Ascending aorta (tissue), 2 donors: ENCODE results near the gene ARHGEF7. TPM values are rescaled to one million over a fixed set of nuclear protein-coding genes. Genes with fewer than 3 reads are reported as not detected.

ENCODE experiments used
- DNase-seq, 2 donors: peaks; one replicate each; pipeline ENCODE4 v3.0.0-alpha.2; 2019; ENCODE audit warnings: low spot score in 2 of 2
- H3K27ac ChIP-seq, 2 donors: fragments of 200-600 bp; sonication (generic); one replicate each; pipeline ENCODE4 v1.5.1; 2016 to 2017; ENCODE audit warnings: mild to moderate bottlenecking in 1 of 2
- H3K27me3 ChIP-seq: fragments of 200-600 bp; sonication (generic); one replicate; pipeline ENCODE4 v1.5.1; 2017
- H3K36me3 ChIP-seq, 2 donors: fragments of 200-600 bp; sonication (generic); one replicate each; pipeline ENCODE4 v1.5.1; 2016
- H3K4me1 ChIP-seq, 2 donors: fragments of 200-600 bp; sonication (generic); one replicate each; pipeline ENCODE4 v1.5.1; 2016 to 2017; ENCODE audit warnings: mild to moderate bottlenecking in 1 of 2
- H3K4me3 ChIP-seq, 2 donors: fragments of 200-600 bp; sonication (generic); one replicate each; pipeline ENCODE4 v1.5.1; 2016 to 2017; ENCODE audit warnings: mild to moderate bottlenecking in 1 of 2
- H3K9me3 ChIP-seq, 2 donors: fragments of 200-600 bp; sonication (generic); one replicate each; pipeline ENCODE4 v1.5.1; 2016
- intact Hi-C: fragments of 100-400 bp; cut with DNase I; formaldehyde crosslinking; loops from one replicate; pipeline ENCODE4 v1.15.1; 2023
- total RNA-seq: library from RNA; depleted of rRNA; stranded (reverse); fragments of >200 nt; gene quantifications from one replicate; pipeline ENCODE4 v1.1.0, GENCODE V29; 2016
- TF ChIP-seq, protein P1 (sequence below), 3 experiments: fragments of 200-600 bp in 2 of 3; fragments of 450-650 bp in 1 of 3; sonication (generic) in 2 of 3; IDR thresholded peaks; one replicate each; pipeline ENCODE4 v1.5.1; 2016 to 2019; ENCODE audit warnings: antibody characterized with exemption in 3 of 3, mild to moderate bottlenecking in 1 of 3, moderate library complexity in 1 of 3

Gene ARHGEF7
- total RNA-seq, 1 donor from 2014 or later = 32.2 TPM

DNA sequence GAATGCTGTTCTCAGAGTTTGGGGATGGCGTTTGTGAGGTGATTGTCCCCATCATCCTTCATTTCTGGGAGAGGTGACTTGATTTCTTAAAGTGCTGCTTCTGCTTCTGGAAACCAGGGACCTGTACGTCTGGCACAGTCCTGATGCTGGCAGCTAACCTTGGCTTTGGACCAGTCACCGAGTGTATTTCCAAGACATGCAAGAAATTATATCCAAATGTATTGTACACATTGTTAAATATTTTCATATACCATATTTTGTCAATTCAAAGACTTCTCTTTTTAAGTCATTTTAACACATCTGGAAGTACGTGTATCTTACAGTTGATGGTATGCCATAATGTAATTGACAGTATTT is 97.4 kb downstream of the ARHGEF7 start:
- DNase-seq = no peak
- no peaks in the 10 kb centered on the region for H3K36me3 ChIP-seq
- TF ChIP-seq, protein P1, sequence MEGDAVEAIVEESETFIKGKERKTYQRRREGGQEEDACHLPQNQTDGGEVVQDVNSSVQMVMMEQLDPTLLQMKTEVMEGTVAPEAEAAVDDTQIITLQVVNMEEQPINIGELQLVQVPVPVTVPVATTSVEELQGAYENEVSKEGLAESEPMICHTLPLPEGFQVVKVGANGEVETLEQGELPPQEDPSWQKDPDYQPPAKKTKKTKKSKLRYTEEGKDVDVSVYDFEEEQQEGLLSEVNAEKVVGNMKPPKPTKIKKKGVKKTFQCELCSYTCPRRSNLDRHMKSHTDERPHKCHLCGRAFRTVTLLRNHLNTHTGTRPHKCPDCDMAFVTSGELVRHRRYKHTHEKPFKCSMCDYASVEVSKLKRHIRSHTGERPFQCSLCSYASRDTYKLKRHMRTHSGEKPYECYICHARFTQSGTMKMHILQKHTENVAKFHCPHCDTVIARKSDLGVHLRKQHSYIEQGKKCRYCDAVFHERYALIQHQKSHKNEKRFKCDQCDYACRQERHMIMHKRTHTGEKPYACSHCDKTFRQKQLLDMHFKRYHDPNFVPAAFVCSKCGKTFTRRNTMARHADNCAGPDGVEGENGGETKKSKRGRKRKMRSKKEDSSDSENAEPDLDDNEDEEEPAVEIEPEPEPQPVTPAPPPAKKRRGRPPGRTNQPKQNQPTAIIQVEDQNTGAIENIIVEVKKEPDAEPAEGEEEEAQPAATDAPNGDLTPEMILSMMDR (IDR thresholded peaks at IDR 0.05) = no peak
- peak overlapping the region; percentile 60 for H3K27ac ChIP-seq
- intact Hi-C loops = loop anchor here (5.0 to 10.0 kb wide), 2 partner anchors 295 to 498 kb away; partner anchors contain the start of genes ANKRD10 and ING1
- H3K27me3 ChIP-seq = no peaks in the 10 kb centered on the region
- H3K4me1 ChIP-seq = peaks cover 8 to 72% of the 10 kb centered on the region in 2 donors
- H3K4me3 ChIP-seq = no peak overlapping the region
- H3K9me3 ChIP-seq = no peaks in the 10 kb centered on the region

DNA sequence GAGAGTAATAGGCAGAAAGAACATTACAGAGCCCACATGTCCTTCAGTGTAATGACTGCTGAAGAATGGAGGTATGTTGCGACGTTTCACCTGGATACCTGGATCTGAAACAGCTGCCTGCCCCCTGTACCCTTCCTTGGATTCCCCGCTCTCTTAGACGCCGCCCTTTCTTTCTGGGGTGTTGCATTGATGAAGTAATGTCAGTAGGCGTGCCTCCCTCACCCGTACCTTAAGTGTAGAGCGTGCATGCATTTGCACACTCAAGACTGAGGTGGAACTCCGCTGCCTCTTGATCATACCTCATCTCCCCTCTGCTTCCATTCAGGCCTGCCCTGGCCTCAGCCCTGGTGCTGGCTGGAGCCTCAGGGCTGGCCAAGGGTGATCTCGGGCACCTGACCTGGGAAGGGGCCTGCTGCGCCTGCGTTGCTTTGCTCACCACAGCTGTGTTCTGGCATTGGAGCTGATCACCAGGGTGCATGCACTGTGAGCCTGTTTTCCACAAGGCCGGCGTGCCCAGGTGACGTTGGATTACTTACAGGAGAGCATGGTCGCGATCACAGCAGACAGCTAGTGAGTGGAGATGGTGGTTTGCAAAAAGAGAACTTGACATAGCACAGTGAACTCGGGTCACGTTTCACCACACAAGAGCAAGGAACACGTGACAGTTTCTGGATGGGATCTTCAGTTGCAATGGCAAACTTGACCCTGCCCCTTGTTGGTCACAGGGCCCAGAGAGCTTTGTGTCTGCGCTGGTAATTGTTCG is 99.0 kb downstream of the ARHGEF7 start:
- intact Hi-C loops = loop anchor here (5.0 to 10.0 kb wide), 2 partner anchors 297 to 499 kb away; partner anchors contain the start of genes ANKRD10 and ING1
- Histone ChIP-seq H3K27me3 (no peaks in the 10 kb centered on the region), H3K4me1 (peaks cover 12 to 75% of the 10 kb centered on the region in 2 donors), H3K9me3 (no peaks in the 10 kb centered on the region), H3K36me3 (no peaks in the 10 kb centered on the region), H3K4me3 (no peak overlapping the region), H3K27ac (peak overlapping the region in 1 of 2 donors; percentile 11)
- TF ChIP-seq, protein P1 (IDR thresholded peaks at IDR 0.05) = no peak
- peak in 1 of 2 donors; percentile 62 for DNase-seq

DNA sequence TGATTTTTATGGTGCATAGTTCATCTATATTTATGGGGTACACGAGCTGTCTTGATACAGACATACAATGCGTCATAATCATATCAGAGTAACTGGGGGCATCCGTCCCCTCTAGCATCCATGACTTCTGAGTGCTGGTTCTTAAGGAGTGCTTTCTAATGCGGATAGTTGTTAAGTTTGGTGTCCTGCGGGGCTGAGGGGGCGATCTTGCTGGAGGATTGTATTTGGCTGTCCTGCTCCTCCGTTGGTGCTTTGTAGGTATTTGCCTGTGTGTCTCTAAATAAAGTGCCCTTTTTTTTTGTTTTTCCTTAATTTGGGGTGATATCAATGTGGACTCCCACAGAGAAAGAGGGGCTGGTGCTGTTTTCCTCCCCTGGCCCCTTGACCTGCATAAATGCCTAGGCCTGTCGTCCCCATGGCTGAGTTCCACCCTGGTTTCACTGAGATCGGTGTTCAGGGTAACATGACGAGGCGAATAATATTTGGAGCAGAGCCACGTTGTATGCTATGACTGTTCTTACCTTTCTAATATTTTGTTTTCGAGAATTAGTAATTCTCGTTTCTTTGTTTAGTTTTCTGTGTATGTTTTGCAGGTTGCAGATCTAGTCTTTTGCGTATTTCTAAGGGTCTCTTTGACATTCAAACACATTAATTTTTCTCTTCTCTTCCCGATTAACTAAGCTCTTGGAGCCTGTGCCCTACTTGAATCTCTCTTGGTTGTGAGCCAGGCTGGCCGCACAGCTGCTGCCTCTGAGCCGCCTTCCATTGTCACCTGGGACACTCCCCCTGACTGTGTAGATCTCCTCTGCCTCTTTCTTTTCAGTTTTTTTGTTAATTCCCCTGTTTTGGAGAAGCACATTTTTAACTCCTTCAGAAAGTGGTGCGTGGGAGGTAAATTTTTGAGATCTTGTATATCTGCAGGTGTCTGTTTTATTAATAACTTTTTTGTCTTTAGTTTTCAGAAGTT is 100.3 kb downstream of the ARHGEF7 start:
- intact Hi-C loops = loop anchor here (1.0 to 10.0 kb wide), 3 partner anchors 62 to 501 kb away; partner anchors contain the start of genes ARHGEF7 and ING1
- Histone ChIP-seq H3K4me3 (no peak overlapping the region), H3K27me3 (no peaks in the 10 kb centered on the region), H3K4me1 (peaks cover 12 to 75% of the 10 kb centered on the region in 2 donors), H3K9me3 (no peaks in the 10 kb centered on the region), H3K27ac (peak overlapping the region; percentile 77 to 82), H3K36me3 (no peaks in the 10 kb centered on the region)
- TF ChIP-seq, protein P1 (IDR thresholded peaks at IDR 0.05) = no peak
- peak in 1 of 2 donors; percentile 51 for DNase-seq

DNA sequence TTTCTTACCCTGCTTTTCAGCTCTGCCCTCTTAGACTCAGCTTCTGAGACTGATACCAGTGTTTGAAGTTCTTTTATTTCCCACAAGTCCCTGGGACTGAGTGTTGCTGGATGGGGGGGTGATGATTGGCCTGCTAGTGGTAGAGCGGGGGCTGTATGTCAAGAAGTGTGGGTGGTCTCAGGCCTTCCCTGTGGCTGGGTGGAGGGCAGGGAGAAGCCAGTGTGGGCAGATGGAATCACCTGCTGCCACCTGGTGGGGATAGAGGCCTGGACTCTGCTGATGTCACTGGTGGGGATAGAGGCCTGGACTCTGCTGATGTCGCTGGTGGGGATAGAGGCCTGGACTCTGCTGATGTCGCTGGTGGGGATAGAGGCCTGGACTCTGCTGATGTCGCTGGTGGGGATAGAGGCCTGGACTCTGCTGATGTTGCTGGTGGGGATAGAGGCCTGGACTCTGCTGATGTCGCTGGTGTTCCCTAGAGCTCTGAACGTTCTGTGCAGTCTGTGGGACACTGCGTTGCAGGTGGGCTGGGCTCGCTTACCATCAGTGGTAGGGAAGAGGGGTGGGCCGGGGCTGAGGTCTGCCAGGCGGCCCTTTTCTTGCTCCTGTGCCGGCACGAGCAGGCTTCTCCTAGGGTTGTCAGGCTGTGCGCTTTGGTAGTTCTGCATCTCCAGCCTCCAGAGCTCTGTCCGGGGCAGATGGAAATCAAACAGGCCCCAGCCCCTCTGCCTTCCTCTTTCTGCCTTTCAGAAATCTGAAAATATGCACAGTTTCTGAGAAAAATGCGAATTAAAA is 101.3 kb downstream of the ARHGEF7 start:
- H3K4me3 ChIP-seq = peak overlapping the region in 1 of 2 donors; percentile 24
- TF ChIP-seq, protein P1 (IDR thresholded peaks at IDR 0.05) = peak; percentile 35 to 74 (median 49)
- peak overlapping the region; percentile 77 to 82 for H3K27ac ChIP-seq
- H3K36me3 ChIP-seq = no peaks in the 10 kb centered on the region
- no peaks in the 10 kb centered on the region for H3K27me3 ChIP-seq
- intact Hi-C loops = loop anchor here (1.0 to 10.0 kb wide), 3 partner anchors 63 to 502 kb away; partner anchors contain the start of genes ARHGEF7 and ING1
- H3K9me3 ChIP-seq = no peaks in the 10 kb centered on the region
- peaks cover 12 to 69% of the 10 kb centered on the region in 2 donors for H3K4me1 ChIP-seq
- peak in 1 of 2 donors; percentile 69 for DNase-seq
